ENCODE data around the gene BNC2. TPM values are rescaled to one million over a fixed set of nuclear protein-coding genes. Genes with fewer than 3 reads are reported as not detected.

Gene BNC2
- total RNA-seq, 1 experiment from 2014 or later: not detected

- BruUV-seq (replicated peaks): no TSS peak
- Mint-ChIP-seq H3K9me3 (ENCODE audit: low read depth, unreplicated experiment) (no peaks in the 10 kb centered on the region), H3K27ac (ENCODE audit: unreplicated experiment) (no peak overlapping the region), H3K27me3 (ENCODE audit: unreplicated experiment) (no peaks in the 10 kb centered on the region), H3K4me3 (ENCODE audit: low read depth, unreplicated experiment) (no peak overlapping the region), H3K4me1 (ENCODE audit: low read depth, unreplicated experiment) (no peaks in the 10 kb centered on the region), H3K36me3 (ENCODE audit: insufficient read depth, unreplicated experiment) (no peaks in the 10 kb centered on the region)
- intact Hi-C loops (cut with micrococcal nuclease; ENCODE audit: unreplicated experiment): no loop called here
- no peak for TF ChIP-seq CTCF (IDR thresholded peaks at IDR 0.05; ENCODE audit: unreplicated experiment)
- CTCF ChIA-PET: no interaction called here
- no peak for DNase-seq
These were observed 195.3 kb downstream of the BNC2 start for GRCh38 chr9:16675131-16675530.

- CTCF ChIA-PET: no interaction called here
- no peak for TF ChIP-seq CTCF (IDR thresholded peaks at IDR 0.05; ENCODE audit: unreplicated experiment)
- no peak for DNase-seq
- Mint-ChIP-seq H3K9me3 (ENCODE audit: low read depth, unreplicated experiment) (no peaks in the 10 kb centered on the region), H3K4me3 (ENCODE audit: low read depth, unreplicated experiment) (no peak overlapping the region), H3K27ac (ENCODE audit: unreplicated experiment) (no peak overlapping the region), H3K4me1 (ENCODE audit: low read depth, unreplicated experiment) (no peaks in the 10 kb centered on the region), H3K27me3 (ENCODE audit: unreplicated experiment) (no peaks in the 10 kb centered on the region), H3K36me3 (ENCODE audit: insufficient read depth, unreplicated experiment) (no peaks in the 10 kb centered on the region)
- BruUV-seq (replicated peaks): no TSS peak
- intact Hi-C loops (cut with micrococcal nuclease; ENCODE audit: unreplicated experiment): no loop called here
These were observed 197.3 kb downstream of the BNC2 start for GRCh38 chr9:16673171-16673570.

- no peaks in the 10 kb centered on the region for H3K4me1 Mint-ChIP-seq (ENCODE audit: low read depth, unreplicated experiment)
- intact Hi-C loops (cut with micrococcal nuclease; ENCODE audit: unreplicated experiment): no loop called here
- no TSS peak for BruUV-seq (replicated peaks)
These were observed 198.0 kb downstream of the BNC2 start for GRCh38 chr9:16672501-16672900.

GRCh38 chr9:16671591-16672137 lies 198.8 kb downstream of the BNC2 start:
- no peak overlapping the region for H3K4me3 Mint-ChIP-seq (ENCODE audit: low read depth, unreplicated experiment)
- CTCF ChIA-PET: no interaction called here
- H3K36me3 Mint-ChIP-seq (ENCODE audit: insufficient read depth, unreplicated experiment): no peaks in the 10 kb centered on the region
- no peak for DNase-seq
- H3K27me3 Mint-ChIP-seq (ENCODE audit: unreplicated experiment): no peaks in the 10 kb centered on the region
- intact Hi-C loops (cut with micrococcal nuclease; ENCODE audit: unreplicated experiment): no loop called here
- no peak for TF ChIP-seq CTCF (IDR thresholded peaks at IDR 0.05; ENCODE audit: unreplicated experiment)
- no TSS peak for BruUV-seq (replicated peaks)
- no peaks in the 10 kb centered on the region for H3K4me1 Mint-ChIP-seq (ENCODE audit: low read depth, unreplicated experiment)
- no peaks in the 10 kb centered on the region for H3K9me3 Mint-ChIP-seq (ENCODE audit: low read depth, unreplicated experiment)
- H3K27ac Mint-ChIP-seq (ENCODE audit: unreplicated experiment): no peak overlapping the region

More at GRCh38 chr9:16672501-16672900, 198.0 kb downstream of the BNC2 start:
- Mint-ChIP-seq H3K4me3 (ENCODE audit: low read depth, unreplicated experiment) (no peak overlapping the region), H3K9me3 (ENCODE audit: low read depth, unreplicated experiment) (no peaks in the 10 kb centered on the region), H3K27ac (ENCODE audit: unreplicated experiment) (no peak overlapping the region), H3K36me3 (ENCODE audit: insufficient read depth, unreplicated experiment) (no peaks in the 10 kb centered on the region), H3K27me3 (ENCODE audit: unreplicated experiment) (no peaks in the 10 kb centered on the region)
- CTCF ChIA-PET: no interaction called here
- TF ChIP-seq CTCF (IDR thresholded peaks at IDR 0.05; ENCODE audit: unreplicated experiment): no peak
- DNase-seq: no peak

All from Calu3 (cell line).